Breast epithelium (tissue), 3 donors: ENCODE measurements around the gene NOTUM.

Experiments used
- POLR2A ChIP-seq: fragments of 450-650 bp; IDR thresholded peaks from one replicate; pipeline ENCODE4 v1.6.1; 2016; ENCODE audit warnings: antibody characterized with exemption, mild to moderate bottlenecking, moderate library complexity
- TF ChIP-seq, protein P1 (sequence below), 3 donors: fragments of 450-650 bp; IDR thresholded peaks; one replicate each; pipeline ENCODE4 v1.5.1; 2016 to 2017; ENCODE audit warnings: antibody characterized with exemption in 3 of 3, mild to moderate bottlenecking in 3 of 3, moderate library complexity in 3 of 3

DNA sequence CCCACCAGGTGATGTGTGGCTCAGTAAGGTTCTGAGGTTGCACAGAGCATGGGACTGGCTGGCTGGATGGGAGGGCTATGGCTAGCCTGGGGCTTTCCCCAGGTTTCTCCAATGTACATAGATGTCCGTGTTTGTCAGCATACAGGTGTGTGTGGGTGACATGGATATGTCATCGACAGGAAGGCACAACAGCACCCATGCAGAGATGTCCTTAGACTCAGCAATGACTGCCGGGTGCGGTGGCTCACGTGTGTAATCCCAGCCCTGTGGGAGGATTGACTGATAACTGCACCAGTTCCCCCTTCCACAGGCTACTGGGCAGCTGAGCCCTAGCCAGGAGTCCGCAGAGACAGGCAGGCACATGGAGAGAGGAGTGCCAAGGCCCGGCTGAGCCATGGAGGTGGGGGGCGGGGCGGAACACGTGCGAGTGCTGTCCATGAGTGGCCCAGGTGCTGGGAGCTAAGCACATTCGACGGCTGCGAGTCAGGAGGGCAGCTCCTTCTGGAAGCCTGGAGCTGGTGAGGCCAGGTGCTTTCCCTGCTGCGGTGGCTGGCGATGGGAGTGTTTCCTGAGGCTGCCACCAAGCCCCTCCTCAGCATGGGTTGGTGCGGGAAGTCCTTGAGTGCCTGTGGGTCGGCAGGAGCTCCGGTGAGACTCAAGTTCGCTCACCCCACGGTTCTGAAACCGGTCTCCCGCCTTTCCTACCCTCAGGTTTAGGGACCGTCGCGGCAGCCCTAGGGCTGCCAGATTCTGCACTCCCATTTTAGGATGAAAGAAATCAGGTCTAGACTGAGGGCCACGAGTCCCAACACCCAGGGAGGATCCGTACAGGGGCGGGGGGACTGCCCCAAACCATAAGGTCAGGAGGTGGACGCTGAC lies 15.6 kb upstream of the NOTUM start:
- TF ChIP-seq, protein P1, sequence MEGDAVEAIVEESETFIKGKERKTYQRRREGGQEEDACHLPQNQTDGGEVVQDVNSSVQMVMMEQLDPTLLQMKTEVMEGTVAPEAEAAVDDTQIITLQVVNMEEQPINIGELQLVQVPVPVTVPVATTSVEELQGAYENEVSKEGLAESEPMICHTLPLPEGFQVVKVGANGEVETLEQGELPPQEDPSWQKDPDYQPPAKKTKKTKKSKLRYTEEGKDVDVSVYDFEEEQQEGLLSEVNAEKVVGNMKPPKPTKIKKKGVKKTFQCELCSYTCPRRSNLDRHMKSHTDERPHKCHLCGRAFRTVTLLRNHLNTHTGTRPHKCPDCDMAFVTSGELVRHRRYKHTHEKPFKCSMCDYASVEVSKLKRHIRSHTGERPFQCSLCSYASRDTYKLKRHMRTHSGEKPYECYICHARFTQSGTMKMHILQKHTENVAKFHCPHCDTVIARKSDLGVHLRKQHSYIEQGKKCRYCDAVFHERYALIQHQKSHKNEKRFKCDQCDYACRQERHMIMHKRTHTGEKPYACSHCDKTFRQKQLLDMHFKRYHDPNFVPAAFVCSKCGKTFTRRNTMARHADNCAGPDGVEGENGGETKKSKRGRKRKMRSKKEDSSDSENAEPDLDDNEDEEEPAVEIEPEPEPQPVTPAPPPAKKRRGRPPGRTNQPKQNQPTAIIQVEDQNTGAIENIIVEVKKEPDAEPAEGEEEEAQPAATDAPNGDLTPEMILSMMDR (IDR thresholded peaks at IDR 0.05): no peak
- TF ChIP-seq POLR2A: no peak
